ENCODE data around the gene PTGIS.

DNA sequence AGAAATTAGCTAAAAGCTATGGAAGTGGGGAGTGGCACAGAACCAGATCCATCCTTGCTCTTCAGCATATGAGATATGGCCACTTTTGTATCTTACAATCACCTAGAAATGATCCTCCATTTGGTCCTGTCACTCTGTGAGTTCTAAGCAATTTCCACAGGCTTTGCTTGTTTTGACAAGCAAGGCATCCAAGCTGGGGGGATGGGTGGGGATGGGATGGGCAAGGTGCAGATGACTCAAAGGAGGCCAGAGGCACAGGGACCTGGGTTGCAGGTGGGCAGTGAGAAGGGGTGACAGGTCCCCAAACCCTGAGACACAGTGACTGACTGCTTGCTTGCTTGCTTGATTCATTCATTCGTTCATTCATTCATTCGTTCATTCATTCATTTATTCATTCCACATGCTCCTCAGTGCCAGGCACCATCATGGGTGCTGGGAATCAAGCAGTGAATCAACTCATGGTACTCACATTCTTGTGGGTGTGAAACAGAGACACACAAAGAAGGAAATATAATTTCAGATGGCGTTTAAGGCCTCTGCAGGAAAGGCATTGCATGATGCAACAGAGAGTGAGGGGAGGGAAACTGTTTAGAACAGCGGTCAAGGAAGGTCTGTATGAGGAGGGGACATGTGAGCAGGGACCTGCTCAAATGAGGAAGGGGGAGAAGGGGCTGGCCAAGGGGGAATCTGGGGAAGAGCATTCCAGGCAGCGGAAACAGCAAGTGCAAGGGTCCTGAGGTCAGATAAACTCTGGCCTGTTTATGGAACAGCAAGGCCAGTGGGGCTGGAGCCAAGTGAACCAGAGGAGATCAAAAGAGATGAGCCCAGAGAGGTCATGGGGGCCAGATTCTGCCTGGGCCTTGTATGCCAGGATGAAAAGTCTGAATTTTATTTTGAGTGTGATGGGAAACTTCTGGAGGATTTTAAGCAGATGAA is 88.9 kb downstream of the PTGIS start:
- TF ChIP-seq EZH2 (IDR thresholded peaks at IDR 0.05) (no peak), EZH2phosphoT487 (IDR thresholded peaks at IDR 0.05) (no peak)
- TF ChIP-seq, protein P1, sequence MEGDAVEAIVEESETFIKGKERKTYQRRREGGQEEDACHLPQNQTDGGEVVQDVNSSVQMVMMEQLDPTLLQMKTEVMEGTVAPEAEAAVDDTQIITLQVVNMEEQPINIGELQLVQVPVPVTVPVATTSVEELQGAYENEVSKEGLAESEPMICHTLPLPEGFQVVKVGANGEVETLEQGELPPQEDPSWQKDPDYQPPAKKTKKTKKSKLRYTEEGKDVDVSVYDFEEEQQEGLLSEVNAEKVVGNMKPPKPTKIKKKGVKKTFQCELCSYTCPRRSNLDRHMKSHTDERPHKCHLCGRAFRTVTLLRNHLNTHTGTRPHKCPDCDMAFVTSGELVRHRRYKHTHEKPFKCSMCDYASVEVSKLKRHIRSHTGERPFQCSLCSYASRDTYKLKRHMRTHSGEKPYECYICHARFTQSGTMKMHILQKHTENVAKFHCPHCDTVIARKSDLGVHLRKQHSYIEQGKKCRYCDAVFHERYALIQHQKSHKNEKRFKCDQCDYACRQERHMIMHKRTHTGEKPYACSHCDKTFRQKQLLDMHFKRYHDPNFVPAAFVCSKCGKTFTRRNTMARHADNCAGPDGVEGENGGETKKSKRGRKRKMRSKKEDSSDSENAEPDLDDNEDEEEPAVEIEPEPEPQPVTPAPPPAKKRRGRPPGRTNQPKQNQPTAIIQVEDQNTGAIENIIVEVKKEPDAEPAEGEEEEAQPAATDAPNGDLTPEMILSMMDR (IDR thresholded peaks at IDR 0.05), result no peak
